Activated naive CD4-positive, alpha-beta T cell treated with Interleukin-2 at 50 U/mL for 16 hours (primary cell): ENCODE measurements around the gene CSTPP1.
"Not testable (repeated sequence)": the region's sequence is repeated elsewhere in the genome, so short reads cannot be mapped to it uniquely, and the experiment has no call there.

Source experiments
- DNase-seq: peaks from one replicate; pipeline ENCODE4 v3.0.0-alpha.2; 2020

Gene CSTPP1

DNA sequence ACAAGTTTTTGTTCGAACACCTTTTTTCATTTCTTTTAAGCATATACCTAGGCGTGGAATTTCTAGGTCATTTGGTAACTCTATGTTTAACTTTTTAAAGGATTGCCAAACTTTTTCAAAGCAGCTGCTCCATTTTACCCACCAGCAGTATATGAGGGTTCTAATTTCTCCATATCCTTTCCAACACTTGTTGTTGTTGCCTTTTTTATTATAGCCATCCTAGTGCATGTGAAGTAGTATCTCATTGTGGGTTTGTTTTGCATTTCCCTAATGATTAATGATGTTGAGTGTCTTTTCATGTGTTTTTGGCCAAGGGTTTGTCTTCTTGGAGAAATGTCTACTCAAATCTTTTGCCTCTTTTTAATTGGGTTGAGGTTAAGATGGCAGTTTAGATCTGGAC lies 24.5 kb downstream of the CSTPP1 start:
- no peak for DNase-seq

DNA sequence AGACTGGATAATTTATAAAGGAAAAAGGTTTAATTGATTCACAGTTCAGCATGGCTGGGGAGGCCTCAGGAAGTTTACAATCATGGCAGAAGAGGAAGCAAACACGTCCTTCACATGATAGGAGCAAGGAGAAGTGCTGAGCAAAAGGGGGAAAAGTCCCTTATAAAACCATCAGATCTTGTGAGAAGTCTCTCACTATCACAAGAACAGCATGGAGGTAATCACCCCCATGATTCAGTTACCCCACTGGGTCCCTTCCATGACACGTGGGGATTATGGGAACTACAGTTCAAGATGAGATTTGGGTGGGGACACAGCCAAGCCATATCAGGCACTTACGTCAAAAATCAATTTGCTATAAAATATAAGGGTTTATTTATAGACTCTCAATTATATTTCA lies 25.3 kb downstream of the CSTPP1 start:
- not testable (repeated sequence) for DNase-seq

DNA sequence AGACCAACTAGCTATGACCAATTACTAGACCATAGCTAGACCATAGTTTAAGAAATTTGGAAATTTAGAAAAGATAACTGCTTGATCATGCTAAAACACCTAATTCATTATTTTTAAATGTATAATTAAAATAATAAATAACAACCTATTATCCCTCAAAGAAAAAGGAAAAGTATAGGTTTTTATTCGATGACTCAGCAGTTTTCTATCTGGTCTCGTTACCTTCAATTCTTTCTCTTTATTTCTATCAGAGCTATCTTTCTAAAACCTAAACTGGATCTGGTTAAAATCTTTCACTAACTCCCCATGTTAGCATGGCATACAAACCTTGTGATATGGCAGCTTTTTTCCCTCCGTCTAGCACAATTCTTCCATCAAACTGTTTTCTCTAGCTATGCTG lies 27.3 kb downstream of the CSTPP1 start:
- DNase-seq = no peak

DNA sequence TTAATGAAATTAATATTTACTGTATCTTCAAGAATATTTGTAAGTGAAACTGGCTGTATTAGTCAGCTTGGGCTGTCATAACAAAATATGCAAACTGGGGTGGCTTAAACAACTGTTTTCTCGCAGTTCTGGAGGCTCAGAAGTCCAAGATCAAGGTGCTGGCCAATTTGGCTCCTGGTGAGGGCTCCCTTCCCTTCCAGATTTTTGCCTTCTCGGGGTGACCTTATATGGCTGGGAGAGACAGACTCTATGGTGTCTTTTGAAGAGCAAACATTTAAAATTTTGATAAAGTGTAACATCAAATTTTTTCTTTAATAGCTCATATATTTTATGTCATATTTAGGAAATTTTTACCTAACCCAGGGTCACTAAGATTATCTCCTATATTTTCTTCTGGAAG lies 30.2 kb downstream of the CSTPP1 start:
- no peak for DNase-seq

DNA sequence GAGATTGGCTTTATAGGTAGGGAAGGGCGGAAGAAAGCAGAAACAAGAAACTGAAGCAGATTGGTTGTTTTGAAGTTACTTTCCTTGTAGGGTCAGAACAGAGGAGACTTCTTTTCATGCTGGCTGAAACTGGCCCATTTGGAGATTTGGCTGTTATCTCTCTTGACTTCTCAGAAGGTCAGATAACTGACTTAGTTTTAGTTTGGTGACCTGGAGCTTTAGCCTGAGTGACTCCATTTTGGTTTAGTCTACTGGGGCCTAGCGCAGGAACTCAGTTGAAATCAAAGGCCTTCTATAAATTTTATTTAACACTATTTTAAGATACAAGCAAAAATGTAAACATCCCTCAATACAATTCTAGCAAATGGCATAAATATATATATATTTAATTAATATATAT lies 31.4 kb downstream of the CSTPP1 start:
- DNase-seq = no peak

DNA sequence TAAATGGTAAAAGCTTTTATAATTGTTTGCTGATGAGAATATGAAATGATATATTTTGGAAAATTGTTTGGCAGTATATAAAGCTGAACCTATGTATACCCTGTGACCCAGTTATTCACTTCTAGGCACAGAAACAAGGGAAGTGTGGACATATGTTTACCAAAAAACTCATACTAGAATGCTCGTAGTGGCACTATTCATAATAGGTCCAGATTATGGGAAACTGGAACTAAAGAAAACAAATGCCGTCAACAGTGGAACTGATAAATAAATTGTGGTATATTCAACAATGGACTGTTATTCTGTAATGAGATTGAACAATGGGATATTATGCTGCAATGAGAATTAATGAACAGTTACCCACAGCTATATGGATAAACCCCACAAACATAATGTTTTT lies 32.8 kb downstream of the CSTPP1 start:
- no peak for DNase-seq

DNA sequence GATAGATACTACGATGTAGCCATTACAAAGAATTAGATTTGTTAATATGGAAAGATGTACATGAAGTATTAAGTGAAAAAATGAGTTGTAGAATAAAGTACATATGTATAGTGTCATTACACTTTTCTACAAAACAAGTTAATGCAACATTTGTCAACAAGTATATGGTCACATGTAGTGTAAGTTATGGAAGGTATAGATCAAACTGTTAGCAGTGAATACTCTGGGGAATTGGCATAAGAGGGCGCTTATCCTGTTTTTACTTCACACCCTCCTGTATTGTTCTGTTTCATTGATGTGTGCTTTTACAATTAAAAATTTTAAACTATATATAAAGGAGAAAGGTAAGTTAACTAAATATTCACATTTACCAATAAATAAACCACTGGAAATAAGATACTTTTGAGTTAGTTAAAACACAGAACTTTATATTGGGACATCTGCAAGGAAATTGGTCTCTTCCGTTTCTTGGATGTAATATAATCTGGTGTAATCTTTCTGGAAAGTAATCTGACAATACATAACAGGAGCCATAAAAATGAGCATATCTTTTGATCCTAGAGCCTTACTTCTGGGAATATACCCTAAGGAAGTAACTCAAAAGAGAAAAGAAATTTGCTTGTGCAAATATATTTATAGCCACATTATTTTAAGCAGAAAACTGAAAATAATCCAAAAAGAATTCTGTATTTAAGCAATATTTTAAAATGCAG lies 34.5 kb downstream of the CSTPP1 start:
- DNase-seq = no peak

DNA sequence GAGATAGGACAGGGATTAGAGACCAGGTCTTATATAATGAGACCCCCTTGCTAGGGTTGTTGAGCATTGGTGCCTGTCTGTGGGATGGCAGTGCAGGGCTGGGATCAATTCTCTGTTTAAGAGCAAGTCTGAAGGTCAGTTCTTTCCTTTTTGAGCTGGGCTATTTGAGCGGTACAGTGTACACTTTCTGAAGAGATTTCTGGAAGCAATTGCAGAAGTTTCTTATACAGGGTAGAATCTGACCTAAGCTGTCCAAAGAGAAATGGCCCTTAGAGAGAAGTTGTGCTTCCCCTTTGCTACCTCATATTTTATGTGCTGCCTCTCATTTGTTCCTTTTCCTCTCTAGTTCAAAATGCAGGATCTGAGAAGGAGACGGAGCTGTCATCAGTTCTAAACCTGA lies 35.8 kb downstream of the CSTPP1 start:
- no peak for DNase-seq

DNA sequence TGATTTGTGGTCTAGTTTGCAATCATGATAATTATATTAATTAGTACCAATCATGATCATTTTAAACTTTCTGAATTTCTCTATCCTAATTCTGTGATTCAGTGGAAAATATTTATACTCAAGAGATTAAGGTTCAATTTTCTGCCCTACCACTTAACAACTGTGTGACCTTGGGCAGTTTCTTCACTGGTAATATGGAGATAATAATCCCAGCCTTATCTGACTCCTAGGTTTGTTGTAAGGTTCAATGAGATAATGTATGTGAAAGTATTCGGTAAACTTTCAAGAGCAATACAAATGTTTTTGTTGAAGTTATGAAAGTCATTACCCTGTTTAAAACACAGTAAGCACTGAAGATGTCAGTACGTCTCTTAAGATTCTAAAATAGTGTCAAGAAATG lies 36.3 kb downstream of the CSTPP1 start:
- no peak for DNase-seq

DNA sequence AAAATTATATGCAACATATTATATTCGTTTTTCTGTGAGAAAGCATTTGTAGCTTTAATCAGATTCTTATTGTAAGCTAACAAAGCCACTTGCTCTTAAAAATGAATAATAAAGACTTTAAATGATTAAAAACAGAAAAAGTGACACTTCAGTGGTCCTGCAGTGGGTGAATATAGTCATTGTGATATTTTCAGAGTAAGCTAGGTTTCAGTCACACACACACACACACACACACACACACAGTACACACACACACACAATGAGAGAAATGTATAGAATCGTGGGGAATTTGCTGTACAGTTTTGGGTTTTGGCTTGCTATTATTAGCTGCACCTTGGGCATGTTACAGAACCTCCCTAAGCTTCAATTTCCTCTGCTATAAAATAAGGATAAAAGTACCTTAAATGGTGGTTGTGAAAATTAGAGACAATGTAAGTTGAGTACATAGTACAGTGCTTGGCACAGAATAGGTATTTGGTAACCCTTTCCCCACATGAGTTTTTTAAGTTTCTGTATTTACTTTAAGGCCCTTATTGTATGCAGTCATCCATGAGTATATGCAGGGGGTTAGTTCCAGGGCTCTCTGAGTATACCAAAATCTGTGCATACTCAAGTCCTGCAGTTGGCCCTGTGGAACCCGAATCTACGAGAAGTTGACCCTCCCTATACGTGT lies 39.8 kb downstream of the CSTPP1 start:
- DNase-seq = no peak

DNA sequence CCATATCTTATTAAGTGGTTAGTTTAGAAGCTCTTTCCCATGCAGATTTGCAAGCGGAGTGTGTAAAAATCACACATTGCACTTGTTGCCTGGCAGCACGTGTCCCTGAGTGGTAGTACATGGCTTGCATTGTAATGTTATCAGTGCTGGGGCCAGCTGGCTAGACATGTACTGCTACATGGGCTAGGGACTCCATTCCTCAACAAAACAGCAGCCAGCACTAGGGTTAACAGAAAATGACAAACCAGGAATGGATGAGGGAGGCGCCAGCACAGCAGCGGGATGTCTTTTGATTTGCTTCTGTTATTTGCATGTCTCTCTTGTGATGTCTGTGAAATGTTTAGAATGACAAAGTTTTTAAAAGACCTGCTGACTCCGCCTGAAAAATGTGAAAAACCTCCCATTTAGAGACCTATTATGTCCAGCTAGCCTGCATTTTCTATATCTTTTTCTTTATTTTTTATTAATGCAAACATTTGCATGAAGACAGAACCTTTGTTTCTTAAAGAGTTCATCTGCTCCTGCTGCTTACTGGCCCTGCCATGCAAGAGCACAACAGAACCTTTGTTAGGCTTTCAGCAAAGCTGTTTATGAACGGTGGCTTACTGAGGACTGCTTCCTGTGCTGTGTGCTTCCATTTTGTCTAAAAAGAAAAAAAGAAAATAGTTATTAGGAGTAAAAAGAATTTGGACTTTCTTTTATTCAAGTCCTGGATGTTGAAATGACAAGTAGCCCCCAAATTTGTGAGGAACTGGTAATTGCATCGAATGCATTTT lies 40.7 kb downstream of the CSTPP1 start:
- no peak for DNase-seq

DNA sequence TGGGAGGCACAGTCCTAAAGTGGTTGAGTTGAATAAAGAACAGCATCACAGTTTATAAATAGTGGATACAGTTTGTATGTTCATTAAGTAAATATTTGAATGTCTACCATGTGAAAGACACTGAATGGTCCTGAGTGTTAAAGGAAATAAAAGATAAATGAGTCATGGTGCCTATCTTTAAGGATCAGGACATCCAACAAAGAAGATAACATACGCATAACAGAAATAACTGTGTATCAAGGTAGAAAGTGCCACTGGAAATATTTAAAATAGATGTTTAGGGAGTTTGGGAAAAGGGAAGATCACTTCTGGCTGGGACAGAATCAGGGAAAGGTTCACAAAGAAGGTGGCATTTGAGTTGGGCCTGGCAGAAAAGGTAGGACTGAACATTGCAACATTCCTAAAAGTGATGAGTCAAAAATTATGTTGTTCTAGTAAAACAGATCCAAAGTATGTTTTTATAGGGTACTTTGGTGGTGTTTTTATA lies 41.5 kb downstream of the CSTPP1 start:
- DNase-seq = no peak

DNA sequence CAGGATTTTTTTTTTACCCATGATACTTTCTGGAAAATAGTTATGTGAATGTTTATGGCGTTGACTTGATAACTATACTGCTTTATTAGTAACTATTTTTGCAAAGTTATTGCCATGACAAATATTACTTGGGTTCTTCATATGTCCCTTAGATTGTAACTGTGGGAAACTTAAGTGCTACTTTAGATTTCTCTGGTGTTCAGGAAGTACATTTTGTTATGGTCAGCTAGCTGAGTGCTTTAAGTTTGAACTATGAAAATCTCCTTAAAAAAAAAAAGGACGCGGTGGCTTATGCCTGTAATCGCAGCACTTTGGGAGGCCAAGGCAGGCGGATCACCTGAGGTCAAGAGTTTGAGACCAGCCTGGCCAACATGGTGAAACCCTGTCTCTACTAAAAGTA lies 42.8 kb downstream of the CSTPP1 start:
- DNase-seq = no peak

DNA sequence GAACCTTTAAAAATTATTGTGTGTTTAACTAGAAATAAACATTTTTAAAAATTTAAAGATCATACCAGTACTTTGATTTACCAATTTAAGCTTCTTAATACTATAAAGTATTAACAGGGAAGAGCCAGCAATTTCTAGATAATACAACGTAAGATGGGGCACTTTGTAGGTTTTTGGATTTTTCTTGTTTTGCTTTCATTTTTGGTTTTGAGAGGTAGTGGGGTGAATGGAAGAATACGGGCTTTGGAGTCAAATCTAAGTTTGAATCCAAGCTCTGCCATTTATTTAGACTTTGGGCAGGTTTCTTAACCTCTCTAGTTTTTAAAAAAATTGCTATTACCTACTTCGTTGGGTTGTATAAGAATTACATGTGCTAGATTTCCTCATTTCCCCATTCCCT lies 44.9 kb downstream of the CSTPP1 start:
- no peak for DNase-seq

DNA sequence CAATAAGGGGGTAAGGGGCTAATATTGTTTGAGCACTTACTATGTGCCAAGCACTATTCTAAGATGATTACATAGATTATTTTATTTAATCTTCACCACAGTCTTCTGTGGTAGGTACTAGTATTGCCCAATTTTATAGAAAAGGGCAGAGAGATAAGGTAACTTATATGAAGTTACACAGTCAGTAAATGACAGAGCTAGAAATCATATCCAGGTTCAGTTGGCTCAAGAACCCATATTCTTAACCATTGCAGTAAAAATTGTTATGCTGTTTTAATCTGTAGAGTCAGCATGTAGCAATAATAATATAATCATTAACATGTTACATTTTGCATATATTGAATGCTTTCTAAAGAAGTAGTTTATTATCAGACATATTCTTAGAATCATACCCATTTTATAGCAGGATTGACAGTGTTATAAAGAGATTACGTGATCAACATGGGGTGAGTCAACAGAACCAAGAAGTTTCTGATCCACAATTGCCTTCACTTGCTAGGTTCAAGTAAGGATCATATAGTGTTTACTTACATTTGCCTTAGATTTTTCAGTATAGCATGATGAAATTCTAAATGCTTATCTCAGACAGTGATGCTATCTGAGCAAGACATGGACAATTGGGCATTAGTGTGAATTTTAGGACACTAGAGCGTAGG lies 46.4 kb downstream of the CSTPP1 start:
- DNase-seq = no peak

DNA sequence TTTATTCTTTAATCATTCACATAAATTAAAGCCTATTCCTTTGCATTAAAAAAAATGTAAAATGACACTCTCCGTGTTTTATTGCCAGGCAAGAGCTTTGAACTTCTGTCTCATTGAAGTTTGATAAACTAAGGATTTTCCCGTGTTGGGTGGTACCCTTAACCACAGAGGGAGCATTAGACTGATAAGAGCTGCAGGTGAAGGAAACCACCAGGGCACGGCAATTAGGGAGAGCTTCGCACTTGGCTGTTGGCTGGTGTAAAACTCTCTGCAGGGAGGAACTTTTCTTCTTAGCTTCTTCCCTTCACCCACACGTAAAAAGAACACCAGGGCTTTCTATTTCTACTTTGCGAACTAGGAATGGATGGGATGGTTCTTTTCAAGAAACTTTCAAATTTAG lies 47.0 kb downstream of the CSTPP1 start:
- DNase-seq = no peak

DNA sequence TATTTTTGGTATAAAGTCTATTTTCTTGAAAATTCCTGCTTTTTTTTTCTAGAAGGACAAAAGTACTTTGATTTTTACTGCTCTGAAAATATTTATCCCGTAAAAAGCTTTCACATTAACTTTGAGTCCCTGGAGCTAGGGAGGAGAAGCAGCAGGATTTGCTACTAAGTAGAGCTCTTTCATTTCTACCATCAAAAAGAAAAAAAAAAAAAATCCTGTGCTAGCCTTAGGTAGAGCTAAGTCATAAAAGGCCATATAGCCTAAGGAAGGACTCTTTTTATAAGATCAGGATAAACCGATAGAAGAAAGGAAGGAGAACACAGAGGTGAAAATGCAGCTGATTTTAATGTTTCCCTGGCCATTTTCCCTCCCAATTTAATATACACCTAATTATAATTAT lies 48.0 kb downstream of the CSTPP1 start:
- DNase-seq = no peak

DNA sequence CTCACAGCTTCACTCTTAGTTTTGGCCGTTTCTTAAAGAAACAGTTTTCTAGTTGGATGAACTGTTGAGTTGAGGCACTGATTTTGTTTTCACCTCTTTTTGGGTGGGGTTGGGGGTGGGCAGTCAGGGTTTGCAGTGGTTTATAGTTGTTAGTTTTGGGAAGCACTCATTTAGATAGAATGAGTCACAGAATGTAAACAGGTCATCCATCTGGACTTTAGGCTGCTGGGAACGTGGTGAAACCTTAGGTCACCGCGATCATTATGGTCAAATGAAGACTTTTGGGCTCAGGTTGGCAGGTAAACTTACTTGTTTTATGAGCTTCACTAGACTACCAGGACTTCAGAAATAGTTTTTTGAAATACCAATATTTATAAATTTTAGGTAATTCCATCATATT lies 48.4 kb downstream of the CSTPP1 start:
- no peak for DNase-seq

DNA sequence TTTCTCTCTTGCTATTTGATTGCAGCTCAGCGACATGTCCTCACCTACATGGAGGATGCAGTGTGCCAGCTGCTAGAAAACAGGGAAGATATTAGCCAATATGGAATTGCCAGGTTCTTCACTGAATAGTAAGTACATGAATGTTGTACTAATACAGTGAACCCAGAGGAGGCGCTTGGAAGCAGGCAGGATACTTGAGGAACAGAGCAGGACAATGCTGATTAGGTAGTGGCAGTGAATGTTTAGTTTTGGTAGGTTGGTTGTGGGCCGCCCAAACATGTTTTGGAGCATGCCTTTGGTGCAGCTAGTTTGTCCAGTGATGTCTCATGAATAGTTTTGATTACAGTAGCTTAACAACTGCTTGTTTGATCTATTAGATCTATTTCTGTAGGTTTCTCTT lies 50.6 kb downstream of the CSTPP1 start:
- no peak for DNase-seq

DNA sequence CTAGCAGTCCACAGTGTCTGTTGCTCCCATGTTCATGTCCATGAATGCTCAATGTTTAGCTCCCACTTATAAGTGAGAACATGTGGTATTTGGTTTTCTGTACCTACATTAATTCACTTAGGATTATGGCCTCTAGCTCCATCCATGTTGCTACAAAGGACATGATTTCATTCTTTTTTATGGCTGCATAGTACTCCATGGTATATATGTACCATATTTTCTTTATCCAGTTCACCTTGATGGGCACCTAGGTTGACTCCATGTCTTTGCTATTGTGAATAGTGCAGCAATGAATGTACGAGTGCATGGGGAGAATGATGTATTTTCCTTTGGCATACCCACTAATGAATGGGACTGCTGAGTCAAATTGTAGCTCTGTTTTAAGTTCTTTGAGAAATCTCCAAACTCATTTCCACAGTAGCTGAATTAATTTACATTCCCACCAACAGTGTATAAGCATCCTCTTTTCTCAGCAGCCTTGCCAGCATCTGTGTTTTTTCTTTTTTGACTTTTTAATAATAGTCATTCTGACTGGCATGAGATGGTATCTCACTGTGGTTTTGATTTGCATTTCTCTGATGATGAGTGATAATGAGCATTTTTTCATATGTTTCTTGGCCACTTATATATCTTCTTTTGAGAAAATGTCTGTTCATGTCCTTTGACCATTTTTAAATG lies 53.4 kb downstream of the CSTPP1 start:
- not testable (repeated sequence) for DNase-seq

DNA sequence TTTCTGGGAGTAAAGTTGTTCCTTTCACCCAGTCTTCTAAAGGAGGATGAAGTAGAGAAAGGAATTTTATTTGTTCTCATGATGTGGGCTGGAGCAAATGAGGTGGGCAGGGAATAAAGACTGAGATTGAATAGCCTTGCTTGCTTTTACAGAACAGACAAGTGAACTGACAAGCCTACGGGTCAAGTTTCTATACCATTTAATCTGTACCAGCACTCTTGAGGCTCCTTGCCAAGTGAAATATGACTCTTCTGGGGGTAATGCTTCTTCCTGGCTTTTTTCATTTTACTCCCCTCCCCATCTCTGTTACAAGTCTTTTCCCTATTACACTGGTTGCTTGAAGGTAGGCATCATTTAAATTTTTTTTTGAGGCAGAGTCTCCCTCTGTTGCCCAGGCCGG lies 54.8 kb downstream of the CSTPP1 start:
- no peak for DNase-seq

DNA sequence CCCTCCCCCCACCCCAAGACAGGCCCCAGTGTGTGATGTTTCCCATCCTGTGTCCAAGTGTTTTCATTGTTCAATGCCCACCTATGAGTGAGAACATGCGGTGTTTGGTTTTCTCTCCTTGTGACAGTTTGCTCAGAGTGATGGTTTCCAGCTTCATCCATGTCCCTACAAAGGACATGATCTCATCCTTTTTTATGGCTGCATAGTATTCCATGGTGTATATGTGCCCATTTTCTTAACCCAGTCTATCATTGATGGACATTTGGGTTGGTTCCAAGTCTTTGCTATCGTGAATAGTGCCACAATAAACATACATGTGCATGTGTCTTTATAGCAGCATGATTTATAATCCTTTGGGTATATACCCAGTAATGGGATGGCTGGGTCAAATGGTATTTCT lies 55.8 kb downstream of the CSTPP1 start:
- not testable (repeated sequence) for DNase-seq

DNA sequence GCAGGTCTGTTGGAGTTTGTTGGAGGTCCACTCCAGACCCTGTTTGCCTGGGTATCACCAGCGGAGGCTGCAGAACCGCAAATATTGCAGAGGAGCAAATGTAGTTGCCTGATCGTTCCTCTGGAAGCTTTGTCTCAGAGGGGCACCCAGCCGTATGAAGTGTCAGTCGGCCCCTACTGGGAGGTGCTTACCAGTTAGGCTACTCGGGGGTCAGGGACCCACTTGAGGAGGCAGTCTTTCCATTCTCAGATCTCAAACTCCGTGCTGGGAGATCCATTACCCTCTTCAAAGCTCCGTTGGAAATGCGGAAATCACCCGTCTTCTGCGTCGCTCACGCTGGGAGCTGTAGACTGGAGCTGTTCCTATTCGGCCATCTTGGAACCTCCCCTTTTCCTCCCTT lies 61.2 kb downstream of the CSTPP1 start:
- DNase-seq = not testable (repeated sequence)
